ENCODE data around the gene RAB10.
A peak's percentile ranks its signal among the peaks of the same experiment; 100 is the strongest.

DNA sequence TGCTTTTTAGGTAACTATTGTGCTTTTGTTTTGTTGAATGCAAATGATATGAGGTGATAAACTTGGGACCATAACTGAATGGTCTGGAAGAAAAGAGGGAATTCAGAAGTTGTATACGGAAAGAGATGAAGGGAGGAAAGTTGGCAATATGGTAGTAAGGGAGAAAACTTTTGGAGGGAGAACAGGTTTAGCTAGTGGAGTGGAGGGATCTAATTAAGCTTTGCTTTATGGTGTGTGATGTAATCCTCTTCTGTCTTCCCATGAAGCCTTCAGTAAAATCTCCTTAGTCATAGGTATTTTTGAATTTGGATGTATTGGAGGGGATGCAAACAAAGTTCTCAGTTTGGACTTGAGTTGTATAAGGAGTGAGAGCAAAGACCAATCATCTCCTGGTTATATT, 20.2 kb upstream of the RAB10 start:
- TF ChIP-seq, protein P1, sequence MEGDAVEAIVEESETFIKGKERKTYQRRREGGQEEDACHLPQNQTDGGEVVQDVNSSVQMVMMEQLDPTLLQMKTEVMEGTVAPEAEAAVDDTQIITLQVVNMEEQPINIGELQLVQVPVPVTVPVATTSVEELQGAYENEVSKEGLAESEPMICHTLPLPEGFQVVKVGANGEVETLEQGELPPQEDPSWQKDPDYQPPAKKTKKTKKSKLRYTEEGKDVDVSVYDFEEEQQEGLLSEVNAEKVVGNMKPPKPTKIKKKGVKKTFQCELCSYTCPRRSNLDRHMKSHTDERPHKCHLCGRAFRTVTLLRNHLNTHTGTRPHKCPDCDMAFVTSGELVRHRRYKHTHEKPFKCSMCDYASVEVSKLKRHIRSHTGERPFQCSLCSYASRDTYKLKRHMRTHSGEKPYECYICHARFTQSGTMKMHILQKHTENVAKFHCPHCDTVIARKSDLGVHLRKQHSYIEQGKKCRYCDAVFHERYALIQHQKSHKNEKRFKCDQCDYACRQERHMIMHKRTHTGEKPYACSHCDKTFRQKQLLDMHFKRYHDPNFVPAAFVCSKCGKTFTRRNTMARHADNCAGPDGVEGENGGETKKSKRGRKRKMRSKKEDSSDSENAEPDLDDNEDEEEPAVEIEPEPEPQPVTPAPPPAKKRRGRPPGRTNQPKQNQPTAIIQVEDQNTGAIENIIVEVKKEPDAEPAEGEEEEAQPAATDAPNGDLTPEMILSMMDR (IDR thresholded peaks at IDR 0.05) = no peak
- TF ChIP-seq POLR2A (IDR thresholded peaks at IDR 0.05) (no peak), POLR2AphosphoS5 (IDR thresholded peaks at IDR 0.05) (peak; percentile 42)

All from prostate gland (tissue), 2 donors.